Measurements from ENCODE around the gene NPDC1.
"Not testable (repeated sequence)": the region's sequence is repeated elsewhere in the genome, so short reads cannot be mapped to it uniquely, and the experiment has no call there.

Gene NPDC1

DNA sequence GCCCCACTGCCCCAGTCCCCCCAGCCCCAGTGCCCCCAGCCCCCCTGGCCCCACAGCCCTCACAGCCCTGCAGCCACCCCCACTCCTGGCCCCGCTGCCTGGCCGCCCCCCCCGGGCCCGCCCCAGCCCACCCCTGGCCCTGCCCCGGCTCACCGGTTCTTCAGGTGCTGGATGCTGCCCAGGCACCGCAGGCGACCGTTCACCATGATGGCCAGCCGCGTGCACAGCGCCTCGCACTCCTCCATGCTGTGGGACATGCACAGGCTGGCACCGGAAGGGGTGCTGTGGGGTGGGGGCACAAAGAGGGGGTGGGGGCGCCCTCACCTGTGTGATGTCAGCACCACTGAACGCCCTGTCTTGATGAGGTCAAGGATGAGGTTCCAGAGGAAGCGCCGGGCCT is 36.8 kb downstream of the NPDC1 start:
- no peak for DNase-seq

DNA sequence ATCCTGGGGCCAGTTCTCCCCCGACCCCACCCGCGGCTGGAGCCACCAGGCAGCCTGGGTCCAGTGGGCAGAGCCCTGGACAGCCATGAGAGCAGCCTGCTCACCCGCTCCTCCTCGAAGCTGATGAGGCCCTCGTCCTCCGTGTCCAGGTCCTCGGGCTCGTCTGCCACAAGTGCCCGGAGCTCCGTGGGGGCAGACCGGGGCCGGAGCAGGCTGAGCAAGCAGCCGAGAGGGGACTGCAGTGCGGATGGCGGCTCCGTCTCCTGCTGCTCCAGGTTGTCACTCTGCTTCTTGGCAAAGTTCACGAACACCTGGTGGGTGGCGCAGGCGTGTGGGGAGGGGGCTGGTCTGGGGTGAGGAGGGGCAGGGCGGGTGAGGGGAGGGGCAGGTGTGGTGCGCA is 37.7 kb downstream of the NPDC1 start:
- DNase-seq = no peak

DNA sequence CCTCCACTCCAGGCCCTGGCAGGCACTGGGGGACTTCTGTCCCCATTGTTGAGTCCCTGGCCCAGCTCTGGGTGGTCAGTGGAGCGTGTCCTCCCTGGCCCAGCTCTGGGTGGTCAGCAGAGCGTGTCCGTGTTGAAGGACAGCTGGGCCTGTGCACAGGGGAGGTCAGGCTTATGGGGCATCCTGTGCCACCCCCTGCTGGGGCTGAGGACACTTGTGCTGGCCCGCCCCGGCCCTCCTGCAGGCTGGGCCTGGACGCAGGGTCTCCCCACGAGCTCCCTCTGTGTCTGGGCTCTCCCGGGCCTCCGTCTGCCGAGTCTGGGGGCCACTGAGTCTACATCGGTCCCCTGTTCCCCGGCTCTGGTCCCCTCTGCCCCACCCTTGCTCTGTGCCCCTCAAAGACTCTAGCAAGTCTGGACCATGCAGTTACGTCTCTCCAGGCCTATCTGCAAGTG is 38.1 kb downstream of the NPDC1 start:
- DNase-seq = no peak

DNA sequence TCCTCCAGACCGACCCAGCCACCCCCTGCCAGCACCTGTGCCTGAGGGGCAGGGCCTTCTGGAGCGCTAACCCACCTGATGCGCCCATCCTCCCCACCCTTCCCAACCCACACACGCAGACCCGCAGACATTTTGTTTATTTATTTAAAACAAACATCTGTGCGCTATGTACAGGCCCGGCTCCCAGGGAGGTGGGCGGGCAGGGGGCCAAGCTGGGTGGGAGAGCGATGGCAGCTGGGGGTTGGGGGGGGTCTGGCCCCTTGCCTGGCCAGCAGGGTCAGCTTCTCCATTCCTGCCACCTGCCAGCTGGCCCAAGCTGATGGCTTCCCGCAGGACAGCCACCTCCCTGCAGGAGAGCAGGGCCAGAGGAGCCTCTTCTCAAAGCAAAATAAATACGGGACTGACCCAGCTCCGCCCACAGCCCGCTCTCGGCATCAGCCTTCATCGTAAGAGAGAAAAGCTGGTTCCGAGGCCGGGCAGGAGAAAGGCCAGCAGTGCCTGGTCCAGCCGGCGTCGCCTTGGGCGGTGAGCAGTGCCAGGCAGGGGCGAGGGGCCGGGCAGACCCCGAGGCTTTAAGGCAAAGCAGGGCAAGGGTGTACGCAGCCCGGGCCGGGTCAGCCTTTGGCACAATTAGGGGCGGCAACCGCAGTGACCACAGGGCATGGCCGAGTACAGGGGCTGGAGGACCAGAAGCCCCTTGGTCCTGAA is 38.7 kb downstream of the NPDC1 start:
- DNase-seq = no peak

DNA sequence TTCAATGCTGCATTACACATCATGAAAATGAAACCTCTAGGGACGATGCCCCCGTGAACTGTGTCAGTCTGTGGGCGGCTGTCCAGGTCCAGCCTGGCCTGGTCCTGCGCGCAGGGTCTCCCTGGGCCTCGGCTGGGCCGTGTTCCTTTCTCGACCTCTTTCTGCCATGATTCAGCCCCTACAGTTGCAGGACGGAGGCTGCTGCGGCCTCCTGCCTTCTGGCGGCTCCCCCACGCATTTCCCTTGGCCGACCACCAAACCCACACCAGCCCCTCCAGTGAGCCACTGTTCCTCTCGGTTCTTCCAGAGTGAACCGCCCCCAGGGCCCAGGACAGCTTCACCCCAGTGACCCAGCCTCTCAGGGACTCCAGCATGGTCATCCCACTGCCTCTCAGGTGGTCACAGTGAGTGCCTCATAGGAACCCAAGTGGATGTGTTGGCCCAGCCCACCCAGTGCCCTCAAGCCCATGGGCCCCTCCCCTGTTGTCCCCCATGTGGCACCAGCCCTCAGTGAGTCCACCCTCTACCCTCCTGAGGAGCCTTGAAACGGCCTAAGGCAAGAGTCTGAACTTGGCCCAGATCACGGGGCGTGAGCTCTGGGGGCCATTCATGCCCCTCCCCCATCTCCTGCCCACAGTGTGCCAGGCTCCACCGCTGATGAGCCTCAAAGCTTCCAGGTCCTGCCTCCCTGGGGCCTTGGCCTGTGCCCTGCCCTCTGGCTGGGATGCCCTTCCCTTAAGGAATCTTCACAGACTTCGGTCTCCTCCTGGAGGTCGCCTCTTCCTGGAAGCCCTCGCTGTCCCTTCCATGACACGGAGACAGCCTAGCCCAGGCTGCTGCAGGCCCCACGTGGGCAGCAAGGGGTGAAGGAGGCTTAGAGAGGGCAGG is 39.6 kb downstream of the NPDC1 start:
- DNase-seq = no peak

DNA sequence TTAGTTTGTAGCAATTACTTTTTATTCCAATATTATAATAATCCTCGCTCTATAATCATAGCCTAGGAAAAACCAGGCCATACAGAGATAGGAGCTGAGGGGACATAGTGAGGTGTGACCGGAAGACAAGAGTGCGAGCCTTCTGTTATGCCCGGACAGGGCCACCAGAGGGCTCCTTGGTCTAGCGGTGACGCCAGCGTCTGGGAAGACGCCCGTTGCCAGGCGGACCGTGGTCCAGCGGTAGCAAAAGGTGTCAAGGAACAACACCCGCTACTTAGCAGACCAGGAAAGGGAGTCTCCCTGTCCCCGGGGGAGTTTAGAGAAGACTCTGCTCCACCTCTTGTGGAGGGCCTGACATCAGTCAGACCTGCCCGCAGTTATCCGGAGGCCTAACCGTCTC is 41.7 kb downstream of the NPDC1 start:
- not testable (repeated sequence) for DNase-seq

DNA sequence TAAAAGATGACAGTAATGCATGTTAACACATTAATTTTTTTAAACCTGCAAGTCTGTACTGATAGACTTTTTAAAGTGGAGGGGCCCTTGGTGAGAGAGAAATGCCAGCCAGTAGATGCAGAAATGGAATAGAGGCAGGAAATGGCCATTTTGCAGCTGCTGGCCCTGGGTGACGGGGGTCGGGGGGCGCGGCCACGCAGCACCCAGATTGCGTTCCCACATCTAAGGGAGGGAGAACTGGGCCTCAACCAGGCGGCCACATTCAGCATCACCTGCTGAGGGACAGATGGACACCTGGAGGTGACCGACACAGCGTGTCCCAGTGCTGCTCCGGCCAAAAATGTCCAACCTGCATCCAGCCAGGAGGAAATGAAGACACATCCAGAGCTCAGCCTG is 43.3 kb downstream of the NPDC1 start:
- DNase-seq = no peak

DNA sequence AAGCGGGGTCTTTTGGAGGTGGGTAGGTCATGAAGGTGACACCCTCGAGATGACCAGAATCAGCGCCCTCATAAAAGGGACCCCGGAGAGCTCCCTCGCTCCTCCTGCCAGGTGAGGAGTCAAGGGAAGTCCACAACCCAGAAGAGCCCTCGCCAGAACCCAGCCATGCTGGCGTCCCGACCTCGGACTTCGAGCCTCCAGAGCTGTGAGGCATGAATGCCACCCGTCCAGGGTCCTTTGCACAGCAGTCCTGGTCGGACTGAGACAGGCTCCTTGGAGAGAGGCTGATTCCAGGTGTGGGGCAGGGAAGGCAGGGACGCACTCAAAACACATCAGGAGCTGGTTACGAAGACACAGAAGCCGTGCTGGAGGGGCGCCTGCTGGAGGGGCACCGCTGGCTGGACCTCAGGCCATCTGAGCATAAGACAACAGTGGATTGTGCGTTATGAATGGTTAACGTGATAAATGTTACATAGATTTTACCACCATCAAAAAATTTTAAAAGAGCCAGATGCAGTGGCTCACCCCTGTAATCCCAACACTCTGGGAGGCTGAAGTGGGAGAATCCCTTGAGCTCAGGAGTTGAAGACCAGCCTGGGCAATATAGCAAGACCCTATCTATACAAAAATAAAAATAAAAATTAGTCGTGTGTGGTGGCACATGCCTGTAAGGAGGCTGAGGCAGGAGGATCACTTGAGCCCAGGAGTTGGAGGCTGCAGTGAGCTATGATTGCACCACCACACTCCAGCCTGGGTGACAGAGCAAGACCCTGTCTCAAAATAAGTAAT is 43.9 kb downstream of the NPDC1 start:
- no peak for DNase-seq

DNA sequence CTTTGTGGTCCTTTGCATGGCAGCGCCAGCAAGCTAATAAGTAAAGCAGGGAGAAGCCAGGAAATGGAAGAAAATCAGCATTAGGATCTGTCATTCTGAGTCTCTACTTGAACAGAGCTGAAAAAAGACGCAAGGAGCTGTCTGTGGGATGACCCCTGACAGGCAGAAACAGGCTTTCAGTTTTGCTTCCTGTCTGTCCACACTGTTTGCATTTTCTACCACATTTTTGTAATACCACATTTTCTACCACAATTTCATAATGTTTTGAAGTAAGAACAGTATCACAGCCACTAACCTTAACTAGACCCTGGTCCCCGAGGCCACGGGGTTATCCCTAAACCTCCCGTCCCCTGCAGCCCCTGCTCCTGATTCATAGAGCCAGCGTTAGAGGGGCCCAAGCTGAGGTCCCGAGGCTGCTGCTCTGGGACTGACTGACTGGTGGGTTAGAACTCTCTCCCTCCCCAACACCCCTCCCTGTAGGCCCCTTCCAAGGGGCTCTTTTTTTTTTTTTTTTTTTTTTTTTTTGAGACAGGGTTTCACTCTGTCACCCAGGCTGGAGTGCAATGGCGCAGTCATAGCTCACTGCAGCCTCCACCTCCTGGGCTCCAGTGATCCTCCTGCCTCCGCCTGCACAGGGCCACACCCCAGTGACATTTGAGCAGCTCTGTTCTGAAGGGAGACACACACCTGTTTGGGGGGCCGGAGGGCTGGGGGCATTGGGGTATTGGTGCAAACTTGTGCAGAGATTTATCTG is 45.6 kb downstream of the NPDC1 start:
- no peak for DNase-seq

DNA sequence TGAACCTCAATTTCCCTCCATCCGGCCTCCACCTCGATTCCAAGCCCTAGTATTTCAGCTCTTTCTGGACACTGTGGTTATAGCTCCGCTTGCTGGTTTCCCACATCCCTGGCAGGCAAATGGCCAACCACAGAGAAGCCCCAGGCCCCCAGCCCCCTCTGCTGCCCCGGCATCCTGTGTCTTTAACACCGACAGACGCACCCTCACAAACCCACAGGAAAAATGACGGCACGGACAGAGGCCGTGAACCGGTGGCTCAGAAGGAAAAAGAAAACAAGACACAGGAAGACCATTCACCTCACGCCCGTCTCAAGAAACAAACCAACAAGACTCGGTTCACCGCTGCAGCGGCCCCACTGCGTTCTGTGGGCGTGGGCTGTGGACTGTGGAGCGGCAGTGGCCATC is 48.1 kb downstream of the NPDC1 start:
- DNase-seq = no peak

DNA sequence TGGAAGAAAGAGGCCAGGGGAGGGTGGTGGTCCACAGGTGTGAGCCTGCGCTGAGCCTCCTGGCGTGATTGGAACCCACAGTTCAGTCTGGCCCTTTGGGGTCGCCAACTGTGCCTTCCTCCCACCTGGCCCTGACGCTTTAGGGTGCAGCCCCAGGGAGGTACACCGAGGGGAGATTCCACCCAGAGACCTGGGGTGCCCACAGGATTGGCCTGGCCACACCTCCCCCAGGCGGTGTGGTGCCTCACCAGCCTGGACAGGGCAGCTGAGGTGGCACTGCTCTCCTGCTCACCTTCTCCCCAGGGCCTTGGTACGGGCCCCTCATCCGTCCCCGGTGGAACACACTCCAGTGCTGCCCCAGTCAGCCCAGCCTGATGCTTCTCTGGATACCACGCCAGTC is 48.6 kb downstream of the NPDC1 start:
- no peak for DNase-seq

DNA sequence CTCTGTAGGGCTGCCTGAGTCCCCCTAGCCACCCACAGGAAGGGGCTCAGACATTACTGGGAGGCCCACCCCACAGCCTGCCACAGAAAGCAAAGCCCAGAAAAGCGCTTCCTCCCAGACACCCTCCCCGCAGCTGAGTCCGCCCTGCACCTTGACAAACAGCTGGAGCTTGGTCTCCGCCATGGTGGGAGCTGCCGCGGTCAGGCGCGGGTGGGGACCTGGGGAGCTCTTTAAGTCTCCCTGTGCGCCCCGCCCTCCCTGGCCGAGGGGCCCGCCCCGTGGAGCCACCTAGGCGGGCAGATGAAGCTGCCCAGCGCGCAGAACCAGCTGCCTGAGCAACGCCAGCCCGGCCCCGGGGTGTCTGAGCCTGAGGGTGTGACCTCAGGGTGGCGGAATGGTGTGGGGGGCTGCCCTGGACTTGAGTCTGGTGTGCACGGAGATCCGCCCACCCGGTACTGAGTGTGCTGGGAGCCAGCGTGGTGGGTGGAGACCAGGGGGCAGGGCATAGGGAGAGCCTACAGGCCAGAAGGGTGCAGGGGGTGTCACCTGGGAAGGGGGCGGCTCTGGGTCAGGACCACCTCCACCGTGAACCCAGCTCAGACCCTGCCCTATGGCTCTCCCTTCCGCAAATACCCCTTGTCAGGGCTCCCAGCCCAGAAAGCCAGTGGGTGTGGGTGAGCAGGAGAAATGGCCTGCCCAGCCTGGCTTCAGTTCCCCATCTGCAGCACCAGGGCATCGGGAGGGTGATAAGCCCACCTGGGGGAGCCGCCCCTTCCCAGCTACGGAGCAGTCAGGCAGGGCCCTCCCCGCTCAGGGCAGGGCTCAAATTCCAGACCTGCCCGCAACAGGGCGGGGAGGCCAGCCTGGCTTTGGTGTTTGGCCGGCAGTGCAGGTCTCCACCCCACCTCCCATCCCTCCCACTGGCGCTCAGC is 49.4 kb downstream of the NPDC1 start, which contains the start of gene CLIC3:
TSS of gene CLIC3 (minus strand) at position 208 of the 932 bp plus-strand sequence. CDS start at position 183, 25 bp downstream.
- no peak for DNase-seq

DNA sequence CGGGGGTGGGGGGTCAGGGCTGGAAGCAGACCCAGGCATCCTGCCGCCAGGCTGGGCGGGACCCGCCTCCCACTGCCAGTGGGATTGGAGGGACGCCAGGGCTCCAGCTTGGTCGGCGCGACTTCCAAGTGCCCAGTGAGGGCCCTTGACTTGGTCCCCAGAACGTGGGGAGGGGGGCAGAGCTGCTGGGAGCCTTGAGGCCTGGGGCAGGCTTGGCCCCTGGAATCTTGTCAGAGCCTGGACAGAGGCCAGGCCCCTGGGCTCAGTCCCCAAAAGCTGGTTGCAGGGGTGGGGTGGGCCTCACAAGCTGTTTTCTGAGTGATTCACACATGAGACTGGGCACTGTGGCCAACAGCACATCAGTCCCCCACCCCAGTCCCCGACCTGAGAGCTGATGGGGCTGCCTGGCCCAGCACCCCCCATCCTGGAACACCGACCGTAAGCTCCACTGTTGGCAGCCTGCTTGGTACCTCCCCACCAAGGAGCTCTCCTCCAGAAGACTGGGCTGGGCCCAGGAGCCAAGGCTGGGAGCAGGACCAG is 50.1 kb downstream of the NPDC1 start:
- no peak for DNase-seq

DNA sequence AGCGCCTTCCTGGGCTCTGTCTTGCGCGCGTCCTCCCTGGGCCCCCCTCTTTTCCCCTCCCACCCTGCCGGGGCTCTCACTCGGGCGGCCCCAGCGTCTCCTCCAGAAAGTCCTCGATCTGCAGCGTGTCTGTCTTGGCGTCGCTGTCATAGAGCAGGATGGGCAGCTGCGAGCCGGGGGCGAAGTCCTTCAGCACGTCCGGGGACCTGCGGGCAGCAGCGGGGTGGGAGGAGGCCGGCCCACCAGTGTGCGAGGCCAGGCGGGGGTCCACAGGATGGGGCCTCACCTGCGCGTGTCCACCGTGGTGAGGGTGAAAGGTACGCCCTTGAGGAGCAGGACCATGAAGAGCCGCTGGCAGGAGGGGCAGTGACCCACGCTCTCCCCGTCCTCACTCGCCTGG is 50.6 kb downstream of the NPDC1 start:
- DNase-seq = no peak

DNA sequence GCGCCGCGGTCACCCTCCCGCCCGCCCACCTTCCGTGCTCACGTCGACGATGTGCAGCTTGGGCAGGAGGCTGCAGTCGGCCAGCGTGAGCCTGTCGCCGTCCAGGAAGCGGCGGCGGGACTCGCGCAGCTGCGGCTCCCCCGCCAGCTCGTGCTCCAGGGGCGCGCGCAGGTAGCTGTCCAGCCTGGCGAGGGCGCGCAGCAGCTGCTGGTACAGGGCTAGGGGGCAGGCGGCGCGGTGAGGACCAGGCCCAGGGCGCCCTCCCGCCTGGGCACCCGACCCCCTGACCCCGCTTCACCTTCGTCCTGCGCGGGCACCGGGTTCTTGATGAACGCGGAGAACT is 51.1 kb downstream of the NPDC1 start:
- DNase-seq = no peak

DNA sequence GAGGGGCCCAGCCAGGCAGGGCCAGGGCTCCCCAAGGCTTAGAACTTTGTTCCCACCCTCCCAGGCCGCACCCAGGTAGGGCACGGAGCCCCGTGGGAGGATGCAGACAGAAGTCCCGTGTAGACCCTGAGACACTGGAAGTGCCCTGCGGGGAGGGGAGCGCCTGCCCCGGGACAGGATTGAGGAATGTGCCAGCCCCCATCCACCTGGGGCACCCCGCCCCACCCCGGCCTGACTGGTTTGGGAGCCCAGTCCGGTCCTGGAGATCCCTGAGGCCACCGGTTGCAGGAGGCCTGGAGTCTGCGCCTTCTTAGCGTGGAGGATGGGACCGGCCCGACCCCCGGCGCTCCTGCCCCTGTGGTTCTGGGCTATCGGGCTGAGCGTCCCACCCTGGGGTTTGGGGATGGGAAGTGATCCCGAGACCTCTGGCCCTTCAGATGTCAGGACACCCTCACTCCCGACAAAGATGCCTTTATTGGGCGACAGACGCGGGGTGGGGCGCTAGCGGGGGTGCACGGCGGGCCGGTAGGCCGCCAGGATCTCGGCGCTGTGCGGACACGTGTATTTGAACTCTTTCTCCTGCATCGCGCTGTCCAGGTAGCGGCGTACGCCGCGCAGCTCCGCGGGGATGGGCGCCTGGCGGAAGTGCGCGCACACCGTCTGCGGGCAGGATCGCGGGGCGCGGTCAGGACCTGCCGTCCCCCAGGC is 51.6 kb downstream of the NPDC1 start:
- DNase-seq = no peak

DNA sequence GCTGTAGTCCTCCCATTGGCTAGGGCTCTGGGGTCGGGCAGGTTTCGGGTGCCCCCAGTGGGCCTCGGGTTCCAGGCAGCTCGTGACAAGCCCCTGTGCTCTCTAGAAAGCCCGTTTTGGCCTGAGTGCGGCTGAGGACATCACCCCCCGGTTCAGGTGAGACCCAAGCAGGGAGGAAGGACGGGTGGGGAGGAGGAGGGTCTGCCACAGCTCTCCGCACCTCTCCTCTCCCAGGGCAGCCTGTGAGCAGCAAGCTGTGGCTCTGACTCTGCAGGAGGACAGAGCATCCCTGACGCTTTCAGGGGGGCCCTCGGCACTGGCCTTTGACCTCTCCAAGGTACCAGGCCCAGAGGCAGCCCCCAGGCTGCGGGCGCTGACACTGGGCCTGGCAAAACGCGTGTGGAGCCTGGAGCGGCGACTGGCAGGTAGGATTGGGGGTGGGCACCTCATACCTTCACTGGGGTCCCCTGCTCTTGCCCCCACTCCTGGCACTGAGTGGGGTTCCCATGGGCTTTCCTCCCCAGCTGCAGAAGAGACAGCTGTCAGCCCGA is 53.1 kb downstream of the NPDC1 start:
- no peak for DNase-seq

DNA sequence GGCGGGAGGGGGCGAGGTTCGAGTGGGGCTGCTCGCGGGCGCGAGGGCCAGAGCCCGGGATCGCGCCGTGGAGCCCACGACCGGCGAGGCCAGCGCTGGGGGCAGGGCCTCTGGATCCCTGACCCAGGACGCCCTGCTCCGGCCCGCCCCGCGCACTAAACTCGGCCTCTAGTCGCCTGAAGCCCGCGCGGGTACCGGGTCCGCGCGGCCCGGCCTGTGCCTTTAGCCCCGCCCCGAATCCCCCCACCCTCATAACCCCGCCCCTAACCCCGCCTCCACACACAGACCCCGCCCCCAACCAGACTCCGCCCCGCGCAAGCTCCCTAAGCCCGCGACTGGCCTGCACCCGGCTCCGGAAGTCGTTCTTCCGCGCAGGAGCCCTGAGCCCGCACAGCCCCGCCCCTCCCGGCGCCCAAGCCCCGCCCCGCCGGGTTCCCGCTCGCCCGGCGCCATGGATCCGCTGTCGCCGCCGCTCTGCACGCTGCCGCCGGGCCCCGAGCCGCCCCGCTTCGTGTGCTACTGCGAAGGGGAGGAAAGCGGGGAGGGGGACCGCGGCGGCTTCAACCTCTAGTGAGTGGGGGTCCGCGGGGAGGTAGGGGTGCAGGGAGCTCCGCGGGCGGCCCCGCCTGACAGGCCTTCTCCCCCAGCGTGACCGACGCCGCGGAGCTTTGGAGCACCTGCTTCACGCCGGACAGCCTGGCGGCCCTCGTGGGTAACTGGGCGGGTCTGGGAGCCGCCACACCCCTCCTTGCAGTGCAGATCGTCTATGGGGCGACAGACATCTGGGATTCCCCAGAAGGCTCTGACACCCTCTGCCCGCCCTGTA is 53.8 kb downstream of the NPDC1 start, which contains the start of gene PAXX:
TSS of gene PAXX (plus strand) at position 430 of the 826 bp plus-strand sequence. CDS start at position 452, 22 bp downstream.
- DNase-seq = peak; percentile 90

All from activated T-cell treated with anti-CD3 and anti-CD28 coated beads for 4 hours (primary cell).